IPS DF 4.7 (cell line): ENCODE data around the gene HSPA8.
A peak's percentile ranks its signal among the peaks of the same experiment; 100 is the strongest.
"Not testable (repeated sequence)": the region's sequence is repeated elsewhere in the genome, so short reads cannot be mapped to it uniquely, and the experiment has no call there.

Source experiments
- DNase-seq: peaks from one replicate; pipeline ENCODE4 v3.0.0-alpha.2; 2013; ENCODE audit warnings: low spot score; ENCODE audit errors: extremely low read depth

HSPA8 gene

DNA sequence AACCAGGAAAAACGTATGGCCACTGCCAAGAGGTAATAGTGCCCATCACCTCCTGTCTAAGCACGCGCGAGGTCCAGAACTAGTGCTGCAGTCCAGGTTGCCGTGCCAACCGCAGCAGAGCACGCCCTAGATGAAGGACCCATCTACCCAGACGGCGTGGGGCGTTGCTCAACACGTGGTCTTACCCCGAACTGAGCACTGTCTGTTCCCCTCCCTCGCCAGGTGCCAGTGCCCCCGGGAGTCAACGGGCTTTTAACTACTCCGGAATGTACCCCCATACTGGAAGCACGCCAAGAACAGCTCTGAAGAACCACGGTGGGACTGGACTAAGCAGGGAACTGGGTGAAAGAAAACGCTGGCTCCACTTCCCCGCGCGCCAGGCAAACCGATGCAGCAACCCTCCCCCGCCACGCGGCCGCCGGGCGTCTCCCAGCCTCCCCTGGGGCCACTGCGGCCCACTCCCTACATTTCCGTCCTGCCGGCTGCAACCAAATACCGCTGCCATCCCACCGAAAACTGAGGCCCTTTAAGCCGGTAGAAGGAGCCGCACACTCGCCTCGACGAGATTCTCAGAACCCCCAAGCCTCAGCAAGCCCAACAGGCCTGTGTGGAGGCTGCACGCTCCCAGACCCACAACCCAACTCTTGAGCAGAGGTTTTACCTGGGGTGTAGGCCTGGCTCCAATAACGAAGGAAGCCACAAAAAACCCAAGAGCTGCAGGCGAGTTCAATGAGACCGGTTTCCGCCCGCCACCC, at the start of gene HSPA8:
Gene HSPA8, minus strand, starts transcription at position 734 of the 755 bp plus-strand sequence. CDS start 812 bp downstream, outside the sequence.
- DNase-seq = no peak

DNA sequence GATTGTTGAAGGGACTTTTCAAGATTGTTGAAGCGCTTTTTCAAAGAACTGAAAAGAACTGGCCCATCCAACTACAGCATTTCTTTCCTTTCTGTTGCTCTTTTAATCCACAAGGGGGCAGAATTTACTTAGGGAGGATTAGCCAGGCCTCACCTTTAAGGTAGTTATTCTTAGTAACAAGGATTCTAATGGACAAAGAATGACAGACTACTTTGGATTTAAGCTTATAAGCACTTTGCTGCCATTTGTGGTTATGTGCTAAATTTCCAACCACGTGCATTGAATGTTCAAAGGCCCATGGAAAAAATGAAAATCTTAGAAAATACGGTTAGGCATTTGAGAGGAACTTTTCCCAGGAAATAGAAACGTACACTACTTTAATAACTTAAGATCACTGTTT, 49.5 kb upstream of the HSPA8 start:
- peak; percentile 14 for DNase-seq

- no peak for DNase-seq
Observed at GRCh38 chr11:123110397-123110796, 48.5 kb upstream of the HSPA8 start.

DNA sequence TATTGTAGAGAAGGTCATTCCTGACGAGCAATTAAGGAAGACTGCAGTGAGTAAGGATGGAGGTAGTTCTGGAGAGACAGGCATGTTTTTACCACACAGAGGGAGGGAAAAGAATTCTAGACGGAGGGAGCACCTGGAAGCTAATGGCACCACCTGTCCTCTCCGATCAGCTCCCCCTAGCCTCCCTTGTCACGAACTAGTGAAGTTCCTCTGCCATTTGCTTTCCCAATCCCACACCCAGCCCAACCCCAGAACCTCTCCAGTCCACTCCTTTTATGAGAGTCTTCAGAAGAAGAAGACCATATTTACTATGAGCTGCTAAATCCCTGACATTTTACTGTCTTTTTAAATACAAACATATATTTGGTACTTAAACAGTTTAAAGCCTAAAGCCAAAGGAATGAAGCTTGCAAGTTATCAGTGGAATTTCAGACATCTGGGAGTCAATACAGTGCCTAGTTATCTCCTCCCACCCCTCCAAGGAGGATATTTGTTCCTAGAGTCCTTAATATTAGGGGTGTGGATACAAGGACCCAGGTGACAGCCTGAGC, 46.1 kb upstream of the HSPA8 start:
- no peak for DNase-seq

DNA sequence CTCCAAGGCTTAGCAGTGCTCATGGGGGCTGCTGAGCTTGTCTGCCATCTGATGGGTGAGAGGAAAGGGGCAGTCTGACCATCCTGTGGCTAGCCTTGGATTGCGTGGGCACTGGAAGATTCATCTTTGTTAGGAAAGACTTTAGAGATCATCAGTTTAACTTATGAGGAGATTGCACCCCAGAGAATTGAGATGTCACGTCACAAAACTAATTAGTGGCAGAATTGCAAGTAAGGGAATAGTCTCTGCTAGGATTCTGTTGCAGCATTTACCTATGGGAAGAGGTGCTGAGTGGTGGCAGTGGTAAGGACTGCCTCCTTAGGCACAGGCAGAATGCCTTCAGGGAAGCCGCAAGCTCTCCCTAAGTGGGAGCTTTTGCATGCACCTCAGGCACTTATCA, 42.8 kb upstream of the HSPA8 start:
- no peak for DNase-seq

- peak; percentile 19 for DNase-seq
Observed at GRCh38 chr11:123103326-123103980, 41.5 kb upstream of the HSPA8 start.

- DNase-seq = no peak
Observed at GRCh38 chr11:123100379-123101085, 38.6 kb upstream of the HSPA8 start.

DNA sequence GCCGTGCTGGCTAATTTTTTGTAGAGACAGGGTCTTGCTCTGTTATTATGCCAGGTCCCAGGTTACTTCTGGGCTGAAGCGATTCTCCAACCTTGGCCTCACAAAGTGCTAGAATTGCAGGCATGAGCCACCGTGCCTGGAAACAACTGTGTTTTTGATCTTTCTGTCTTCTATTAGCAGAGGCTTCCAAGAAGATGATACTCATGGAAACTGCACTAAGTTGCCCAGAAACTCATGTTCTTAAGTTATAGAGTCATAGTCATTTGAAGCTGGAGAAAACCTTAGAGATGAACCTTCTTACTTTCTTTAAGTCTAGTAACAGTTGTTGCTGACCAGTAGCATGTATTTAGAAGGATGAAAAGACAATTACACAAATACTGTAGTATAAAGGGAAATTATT, 37.1 kb upstream of the HSPA8 start:
- DNase-seq = no peak

DNA sequence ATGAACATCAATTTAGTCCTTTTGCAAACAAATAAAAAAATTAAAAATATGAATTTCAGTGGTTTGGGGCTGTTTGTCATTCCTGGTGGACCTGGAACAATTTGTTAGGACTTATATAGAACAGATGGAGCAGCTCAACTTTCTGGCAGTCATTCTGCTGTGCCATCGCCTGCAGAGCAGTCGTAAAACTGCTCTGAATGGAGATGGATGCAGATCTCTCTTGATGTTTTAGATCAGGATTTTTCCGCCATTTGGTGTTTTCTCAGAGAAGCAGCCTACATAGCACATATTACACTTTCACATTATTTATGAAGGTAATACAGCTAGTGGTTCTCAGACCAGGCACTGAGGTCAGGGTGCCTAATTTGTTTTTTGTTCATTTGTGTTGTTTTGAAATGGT, 31.8 kb upstream of the HSPA8 start:
- no peak for DNase-seq

DNA sequence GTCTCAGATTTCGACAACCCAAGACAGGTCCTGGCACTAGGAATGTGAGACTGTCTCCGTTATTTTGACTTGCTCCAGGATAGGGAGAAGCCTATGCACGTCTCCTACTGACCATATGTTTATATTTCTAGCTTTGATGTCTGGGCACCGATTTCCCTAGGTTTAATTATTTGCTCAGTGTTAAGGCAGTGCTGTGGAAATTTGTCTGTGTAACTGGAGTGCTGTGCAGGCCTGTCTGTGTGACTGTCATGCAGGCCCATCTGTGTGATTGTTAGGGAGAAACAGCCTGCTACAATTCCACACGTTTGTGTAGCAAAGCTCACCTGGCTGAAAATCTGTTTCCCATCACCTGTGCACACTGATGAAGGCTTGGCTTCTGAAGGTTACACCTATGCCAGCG, 29.6 kb upstream of the HSPA8 start:
- no peak for DNase-seq

- DNase-seq = not testable (repeated sequence)
Observed at GRCh38 chr11:123090168-123090567, 28.2 kb upstream of the HSPA8 start.

DNA sequence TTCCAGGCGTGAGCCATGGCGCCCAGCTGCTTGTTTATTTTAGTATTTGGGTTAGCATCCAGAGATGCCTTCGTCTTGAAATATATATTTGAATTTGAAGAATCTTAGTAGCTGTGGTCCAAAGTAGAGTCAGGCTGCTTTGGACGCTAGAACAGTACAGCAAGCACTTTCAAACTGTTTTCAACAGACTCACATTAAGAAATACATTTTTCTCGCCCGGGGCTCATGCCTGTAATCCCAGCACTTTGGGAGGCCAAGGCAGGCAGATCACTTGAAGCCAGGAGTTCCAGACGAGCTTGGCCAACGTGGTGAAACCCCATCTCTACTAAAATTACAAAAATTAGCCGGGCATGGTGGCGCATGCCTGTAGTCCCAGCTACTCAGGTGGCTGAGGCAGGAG, 27.0 kb upstream of the HSPA8 start:
- DNase-seq = not testable (repeated sequence)

DNA sequence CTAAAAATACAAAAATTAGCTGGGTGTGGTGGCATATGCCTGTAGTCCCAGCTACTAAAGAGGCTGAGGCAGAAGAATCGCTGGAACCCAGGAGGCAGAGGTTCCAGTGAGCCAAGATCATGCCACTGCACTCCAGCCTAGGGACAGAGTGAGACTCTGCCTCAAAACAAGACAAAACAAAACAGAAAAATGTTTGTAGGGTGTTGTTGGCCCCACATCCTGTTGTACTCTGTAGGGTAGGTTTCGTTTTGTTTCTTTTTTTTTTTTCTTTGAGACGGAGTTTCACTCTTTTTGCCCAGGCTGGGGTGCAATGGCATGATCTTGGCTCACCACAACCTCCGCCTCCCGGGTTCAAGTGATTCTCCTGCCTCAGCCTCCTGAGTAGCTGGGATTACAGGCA, 25.7 kb upstream of the HSPA8 start:
- not testable (repeated sequence) for DNase-seq

- no peak for DNase-seq
Observed at GRCh38 chr11:123086305-123086704, 24.4 kb upstream of the HSPA8 start.

DNA sequence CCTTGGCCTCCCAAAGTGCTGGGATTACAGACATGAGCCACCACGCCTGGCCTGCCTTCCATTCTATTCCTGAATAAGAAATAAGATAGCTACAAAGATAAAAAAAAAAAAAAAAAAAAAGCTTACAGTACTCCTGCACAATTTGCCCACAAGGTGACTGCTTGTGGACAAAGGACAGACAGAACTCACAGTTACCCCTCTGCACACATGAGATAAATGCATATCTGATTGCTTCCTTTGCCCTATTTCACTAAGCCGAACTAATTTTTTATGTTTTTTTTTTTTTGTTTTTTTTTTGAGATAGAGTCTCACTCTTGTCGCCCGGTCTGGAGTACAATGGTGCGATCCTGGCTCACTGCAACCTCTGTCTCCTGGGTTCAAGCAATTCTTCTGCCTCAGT, 23.6 kb upstream of the HSPA8 start:
- no peak for DNase-seq

- DNase-seq = no peak
Observed at GRCh38 chr11:123084454-123084853, 22.5 kb upstream of the HSPA8 start.

DNA sequence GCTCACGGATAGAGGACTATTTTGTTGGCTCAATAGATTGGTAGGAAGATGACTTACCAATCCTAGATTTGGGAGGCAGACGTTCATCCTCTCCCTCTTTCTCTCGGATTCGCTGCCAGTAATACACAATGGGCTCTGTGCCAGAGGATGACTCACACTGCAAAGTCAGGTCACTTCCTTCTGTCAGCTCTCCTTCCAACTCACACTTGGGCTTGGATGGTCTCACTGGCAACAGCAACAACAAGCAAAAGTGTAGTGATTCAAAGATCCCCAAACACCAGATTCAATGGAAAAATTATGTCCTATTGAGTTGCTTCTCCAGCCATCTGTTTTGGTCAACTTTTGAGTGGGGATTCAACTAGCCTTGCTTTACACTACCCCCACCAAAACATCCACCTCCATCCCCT, 21.7 kb upstream of the HSPA8 start:
- DNase-seq = no peak

- no peak for DNase-seq
Observed at GRCh38 chr11:123082977-123083376, 21.0 kb upstream of the HSPA8 start.

- DNase-seq = no peak
Observed at GRCh38 chr11:123080015-123080414, 18.1 kb upstream of the HSPA8 start.

- no peak for DNase-seq
Observed at GRCh38 chr11:123076484-123076883, 14.5 kb upstream of the HSPA8 start.

GRCh38 chr11:123073343-123074057, 11.6 kb upstream of the HSPA8 start:
- no peak for DNase-seq
